CD8-positive, alpha-beta memory T cell (primary cell): ENCODE measurements around the gene RTN4RL1. TPM values are rescaled to one million over a fixed set of nuclear protein-coding genes. Genes with fewer than 3 reads are reported as not detected.

Experiments
- CTCF ChIA-PET: fragments of 350-600 bp; sonication (Branson Sonifier 250); formaldehyde crosslinking; loops from one replicate; lab custom pipeline; 2021; ENCODE audit warnings: antibody characterized with exemption; lab: Charles Lee
- POLR2A ChIA-PET: fragments of 350-600 bp; sonication (Branson Sonifier 250); formaldehyde crosslinking; loops from one replicate; lab custom pipeline; 2021; ENCODE audit warnings: antibody characterized with exemption; lab: Charles Lee
- DNase-seq, 5 donors: peaks; one replicate each; pipeline versions ENCODE4 v3.0.0 to v3.0.0-alpha.2; 2020 to 2022; ENCODE audit warnings: mixed read lengths in 1 of 5
- H3K27ac ChIP-seq: one replicate; pipeline ENCODE4 v1.7.0; 2013; ENCODE audit warnings: low read depth, mild to moderate bottlenecking, low read length, moderate library complexity
- H3K27me3 ChIP-seq: 2 replicates; pipeline ENCODE4 v1.7.0; 2013; ENCODE audit warnings: low read length, mild to moderate bottlenecking; ENCODE audit not compliant: insufficient read depth, poor library complexity, severe bottlenecking
- H3K36me3 ChIP-seq: 2 replicates; pipeline ENCODE4 v1.7.0; 2013; ENCODE audit warnings: mild to moderate bottlenecking, low read length, moderate library complexity; ENCODE audit not compliant: insufficient read depth
- H3K4me1 ChIP-seq: 2 replicates; pipeline ENCODE4 v1.7.0; 2013; ENCODE audit warnings: mild to moderate bottlenecking, low read length, moderate library complexity; ENCODE audit not compliant: insufficient read depth
- H3K4me3 ChIP-seq: 2 replicates; pipeline ENCODE4 v1.7.0; 2013; ENCODE audit warnings: mild to moderate bottlenecking, low read length
- H3K9me3 ChIP-seq: 2 replicates; pipeline ENCODE4 v1.7.0; 2013; ENCODE audit warnings: mild to moderate bottlenecking, low read length
- H3K27ac Mint-ChIP-seq, 8 donors: one replicate each; pipeline ENCODE4 v1.8.0; 2020 to 2021; ENCODE audit warnings: mixed read lengths in 8 of 8, mild to moderate bottlenecking in 6 of 8, inconsistent platforms in 3 of 8, moderate library complexity in 3 of 8
- H3K27me3 Mint-ChIP-seq, 2 donors: one replicate each; pipeline ENCODE4 v1.8.0; 2020 to 2021; ENCODE audit warnings: mixed read lengths in 2 of 2, mild to moderate bottlenecking in 1 of 2, moderate library complexity in 1 of 2
- H3K36me3 Mint-ChIP-seq, 3 donors: one replicate each; pipeline ENCODE4 v1.8.0; 2020 to 2021; ENCODE audit warnings: mixed read lengths in 3 of 3, inconsistent platforms in 1 of 3, mild to moderate bottlenecking in 1 of 3
- H3K4me1 Mint-ChIP-seq, 3 donors: one replicate each; pipeline ENCODE4 v1.8.0; 2020 to 2021; ENCODE audit warnings: mixed read lengths in 3 of 3, inconsistent platforms in 1 of 3, mild to moderate bottlenecking in 1 of 3
- H3K4me3 Mint-ChIP-seq, 7 donors: one replicate each; pipeline ENCODE4 v1.8.0; 2020 to 2021; ENCODE audit warnings: mixed read lengths in 7 of 7, mild to moderate bottlenecking in 6 of 7, moderate library complexity in 4 of 7, inconsistent platforms in 2 of 7
- H3K9me3 Mint-ChIP-seq, 5 donors: one replicate each; pipeline ENCODE4 v1.8.0; 2020 to 2022; ENCODE audit warnings: mixed read lengths in 5 of 5, mild to moderate bottlenecking in 3 of 5, moderate library complexity in 2 of 5, inconsistent platforms in 1 of 5
- polyA plus RNA-seq: library from polyadenylated mRNA; unstranded; fragments of 300-500 nt; fragmentation: Illumina TruSeq; gene quantifications from one replicate; pipeline ENCODE4 v1.2.3, GENCODE V29; 2021
- total RNA-seq, 2 experiments: library from RNA; stranded (reverse); gene quantifications; one replicate each; pipeline ENCODE4 v1.2.3, GENCODE V29; 2021

Gene RTN4RL1
- total and polyA plus RNA-seq, 3 experiments from 2014 or later = 0.32 to 1.2 (median 1.0) TPM

DNA sequence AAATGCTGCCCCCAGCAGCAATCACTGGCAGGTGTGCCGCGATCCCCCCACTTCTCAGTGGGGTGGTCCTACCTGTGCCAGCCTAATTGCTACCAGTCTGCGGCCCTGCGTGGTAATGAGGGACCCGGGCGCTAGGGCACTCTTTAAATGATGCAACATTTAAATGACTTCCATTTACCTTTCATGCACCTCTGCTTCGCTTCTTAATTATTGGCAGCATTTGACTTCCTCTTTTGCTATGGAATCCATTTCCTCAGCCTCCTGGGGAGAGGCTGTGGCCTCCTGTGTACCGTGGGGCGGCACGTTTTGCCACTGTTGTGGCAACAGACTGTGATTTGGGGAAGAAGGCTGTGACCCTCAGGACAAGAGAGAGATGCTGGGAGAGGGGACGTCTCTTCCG lies 109.2 kb downstream of the RTN4RL1 start:
- H3K4me1 ChIP-seq = no peaks in the 10 kb centered on the region
- peaks cover 5% of the 10 kb centered on the region for H3K27me3 ChIP-seq
- H3K36me3 Mint-ChIP-seq = no peaks in the 10 kb centered on the region
- no peak overlapping the region for H3K4me3 Mint-ChIP-seq
- ChIA-PET POLR2A (no interaction called here), CTCF (no interaction called here)
- peak overlapping the region in 1 of 8 donors; percentile 34 for H3K27ac Mint-ChIP-seq
- no peaks in the 10 kb centered on the region for H3K9me3 Mint-ChIP-seq
- no peaks in the 10 kb centered on the region for H3K4me1 Mint-ChIP-seq
- H3K9me3 ChIP-seq = no peaks in the 10 kb centered on the region
- H3K4me3 ChIP-seq = no peak overlapping the region
- DNase-seq = no peak
- H3K27me3 Mint-ChIP-seq = peaks cover 16 to 28% of the 10 kb centered on the region in 2 donors
- H3K27ac ChIP-seq = no peak overlapping the region
- no peaks in the 10 kb centered on the region for H3K36me3 ChIP-seq

DNA sequence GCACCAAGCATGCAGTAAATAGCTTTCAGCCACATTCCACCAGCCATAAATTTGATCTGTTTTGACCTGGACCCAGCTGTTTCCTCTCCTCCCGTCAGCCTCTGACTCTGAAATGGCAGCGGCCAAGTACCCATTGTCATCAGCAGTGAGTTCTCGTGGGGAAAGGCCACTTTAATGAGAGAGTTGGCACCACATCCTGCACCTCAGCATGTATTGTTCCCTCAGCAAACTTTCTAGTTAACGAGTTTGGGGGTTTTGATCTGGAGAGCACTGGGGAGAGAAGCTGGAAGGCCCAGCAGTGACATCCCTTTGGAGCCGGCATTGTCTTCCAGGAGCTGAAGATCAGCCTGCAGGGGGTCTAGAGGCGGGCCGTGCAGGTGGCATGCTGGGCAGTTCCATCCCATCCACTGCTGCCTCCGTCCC lies 110.5 kb downstream of the RTN4RL1 start:
- Histone ChIP-seq H3K27me3 (peaks cover 12% of the 10 kb centered on the region), H3K27ac (no peak overlapping the region), H3K36me3 (no peaks in the 10 kb centered on the region), H3K4me1 (no peaks in the 10 kb centered on the region), H3K4me3 (no peak overlapping the region), H3K9me3 (no peaks in the 10 kb centered on the region)
- no peak for DNase-seq
- Mint-ChIP-seq H3K27ac (no peak overlapping the region), H3K4me1 (no peaks in the 10 kb centered on the region), H3K36me3 (no peaks in the 10 kb centered on the region), H3K4me3 (no peak overlapping the region), H3K27me3 (peaks cover 18 to 37% of the 10 kb centered on the region in 2 donors), H3K9me3 (no peaks in the 10 kb centered on the region)
- CTCF ChIA-PET = interaction anchor here (1.0 kb wide), 1 partner anchor 23 kb away, joined by 3 read pairs; no protein-coding TSS in a partner anchor
- POLR2A ChIA-PET = no interaction called here

DNA sequence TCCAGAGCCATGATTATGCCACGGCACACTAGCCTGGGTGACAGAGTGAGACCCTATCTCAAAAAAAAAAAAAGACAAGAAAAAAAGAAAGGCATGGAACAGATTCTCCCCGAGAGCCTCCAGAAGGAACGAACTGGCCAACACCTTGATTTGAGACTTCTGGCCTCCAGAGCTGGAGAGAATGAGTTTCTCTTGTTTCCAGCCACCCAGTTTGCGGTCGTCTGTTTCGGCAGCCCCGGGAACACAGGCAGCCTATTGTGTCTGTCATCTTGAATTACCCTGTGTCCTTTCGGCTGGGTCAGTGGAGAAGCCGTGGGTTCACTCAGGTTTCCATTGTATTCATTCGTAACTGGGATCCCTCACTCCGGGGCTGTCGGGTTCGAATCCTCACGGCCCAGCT lies 111.4 kb downstream of the RTN4RL1 start:
- no peak for DNase-seq
- CTCF ChIA-PET = interaction anchor here (1.0 kb wide), 1 partner anchor 22 kb away, joined by 3 read pairs; no protein-coding TSS in a partner anchor
- POLR2A ChIA-PET = no interaction called here
- H3K27me3 ChIP-seq = peaks cover 15% of the 10 kb centered on the region
- H3K4me3 ChIP-seq = no peak overlapping the region
- Mint-ChIP-seq H3K27ac (no peak overlapping the region), H3K27me3 (peaks cover 28 to 47% of the 10 kb centered on the region in 2 donors), H3K4me3 (no peak overlapping the region), H3K4me1 (peaks cover 2 to 6% (median 5%) of the 10 kb centered on the region in 3 donors), H3K9me3 (no peaks in the 10 kb centered on the region), H3K36me3 (no peaks in the 10 kb centered on the region)
- H3K9me3 ChIP-seq = no peaks in the 10 kb centered on the region
- peaks cover 3% of the 10 kb centered on the region for H3K4me1 ChIP-seq
- no peak overlapping the region for H3K27ac ChIP-seq
- H3K36me3 ChIP-seq = no peaks in the 10 kb centered on the region

DNA sequence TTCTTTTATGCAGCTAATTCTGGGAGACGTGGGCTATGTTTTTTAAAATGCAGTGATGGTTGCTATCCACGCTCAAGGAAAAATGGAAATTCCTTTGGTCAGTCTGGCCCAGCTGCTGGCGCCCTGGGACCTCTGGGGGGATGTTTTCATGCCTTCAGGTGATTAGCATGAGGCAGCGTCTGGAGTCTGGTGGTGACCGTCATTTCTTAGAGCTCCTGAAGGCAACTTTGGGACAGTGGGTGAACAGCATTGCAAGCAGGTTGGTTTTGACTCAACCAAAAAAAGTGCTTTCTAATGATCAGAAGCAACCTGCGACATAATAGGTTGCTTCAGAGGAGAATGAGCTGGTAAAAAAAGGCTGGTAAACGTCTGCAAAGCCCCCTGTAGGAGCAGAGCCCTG lies 113.0 kb downstream of the RTN4RL1 start:
- Histone ChIP-seq H3K27me3 (peaks cover 28% of the 10 kb centered on the region), H3K27ac (no peak overlapping the region), H3K4me3 (no peak overlapping the region), H3K36me3 (no peaks in the 10 kb centered on the region), H3K9me3 (no peaks in the 10 kb centered on the region), H3K4me1 (peaks cover 9% of the 10 kb centered on the region)
- Mint-ChIP-seq H3K27ac (no peak overlapping the region), H3K4me3 (no peak overlapping the region), H3K27me3 (peaks cover 32 to 62% of the 10 kb centered on the region in 2 donors), H3K4me1 (peaks cover 4 to 10% (median 6%) of the 10 kb centered on the region in 3 donors), H3K36me3 (no peaks in the 10 kb centered on the region), H3K9me3 (no peaks in the 10 kb centered on the region)
- DNase-seq = no peak
- POLR2A ChIA-PET = no interaction called here
- CTCF ChIA-PET = no interaction called here

DNA sequence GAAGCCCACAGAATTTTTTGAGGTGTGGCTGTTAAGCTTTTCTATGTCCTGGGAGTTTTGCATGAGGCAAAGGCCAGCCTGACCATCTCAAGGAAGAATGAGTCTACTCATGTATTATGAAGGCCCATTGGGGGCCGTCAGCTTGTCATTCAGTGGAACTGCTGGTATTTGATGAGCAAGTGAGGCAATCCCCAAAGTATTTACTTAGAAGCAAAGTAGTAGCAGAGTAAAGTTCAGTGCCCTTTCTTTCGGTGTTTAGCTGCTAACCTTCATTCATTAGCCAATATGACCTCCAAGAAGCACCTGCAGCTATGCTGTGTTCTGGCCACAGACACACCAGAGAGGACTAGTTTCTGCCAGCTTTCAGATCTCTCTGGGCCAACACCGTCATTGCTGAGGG lies 115.1 kb downstream of the RTN4RL1 start:
- Histone ChIP-seq H3K4me1 (peaks cover 9% of the 10 kb centered on the region), H3K27me3 (peaks cover 33% of the 10 kb centered on the region), H3K36me3 (no peaks in the 10 kb centered on the region), H3K4me3 (no peak overlapping the region), H3K27ac (no peak overlapping the region), H3K9me3 (no peaks in the 10 kb centered on the region)
- H3K27ac Mint-ChIP-seq = no peak overlapping the region
- CTCF ChIA-PET = interaction anchor here (2.2 kb wide), 1 partner anchor 9 kb away, joined by 6 read pairs; no protein-coding TSS in a partner anchor
- H3K27me3 Mint-ChIP-seq = peaks cover 35 to 74% of the 10 kb centered on the region in 2 donors
- POLR2A ChIA-PET = no interaction called here
- no peaks in the 10 kb centered on the region for H3K9me3 Mint-ChIP-seq
- no peak overlapping the region for H3K4me3 Mint-ChIP-seq
- H3K4me1 Mint-ChIP-seq = peaks cover 4 to 14% (median 6%) of the 10 kb centered on the region in 3 donors
- H3K36me3 Mint-ChIP-seq = no peaks in the 10 kb centered on the region
- DNase-seq = no peak

DNA sequence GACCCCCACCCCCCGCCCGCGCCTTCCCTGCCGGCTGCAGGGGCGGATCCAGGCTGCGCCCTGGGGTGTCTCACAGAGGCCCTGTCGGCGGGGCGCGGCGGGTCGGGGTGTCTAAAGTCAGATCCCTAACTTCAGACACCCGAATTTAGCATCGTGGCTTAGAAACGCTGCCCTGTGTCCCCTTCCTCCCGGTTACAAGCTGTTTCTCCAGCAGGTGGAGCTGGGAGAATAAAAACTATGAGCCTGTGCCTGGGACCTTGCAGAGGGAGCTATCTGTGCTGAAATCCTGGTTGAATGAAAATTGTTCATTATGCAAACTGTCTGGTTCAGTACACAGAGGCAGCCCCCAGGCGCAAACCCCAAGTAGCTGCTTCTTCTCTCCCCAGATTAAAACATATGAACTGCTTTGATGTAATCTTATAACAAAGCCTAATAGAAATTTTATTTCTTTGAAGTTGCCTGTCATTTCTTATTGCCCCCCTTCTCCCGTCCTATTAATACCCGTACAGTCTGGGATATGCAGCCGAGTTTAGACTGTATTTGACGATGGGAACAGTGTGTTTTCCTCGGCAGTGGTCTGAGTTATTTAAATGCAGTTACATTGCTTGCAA lies 116.3 kb downstream of the RTN4RL1 start:
- H3K27ac Mint-ChIP-seq = no peak overlapping the region
- H3K4me1 ChIP-seq = peaks cover 9% of the 10 kb centered on the region
- no peak overlapping the region for H3K27ac ChIP-seq
- H3K4me3 ChIP-seq = peak overlapping the region; percentile 24
- H3K36me3 Mint-ChIP-seq = no peaks in the 10 kb centered on the region
- H3K27me3 ChIP-seq = peaks cover 33% of the 10 kb centered on the region
- CTCF ChIA-PET = interaction anchor here (2.2 kb wide), 1 partner anchor 10 kb away, joined by 6 read pairs; no protein-coding TSS in a partner anchor
- H3K9me3 Mint-ChIP-seq = no peaks in the 10 kb centered on the region
- DNase-seq = peak in 2 of 5 donors; percentile 5 to 34
- peak overlapping the region; percentile 5 to 61 (median 28) for H3K4me3 Mint-ChIP-seq
- POLR2A ChIA-PET = no interaction called here
- H3K4me1 Mint-ChIP-seq = peaks cover 4 to 14% (median 6%) of the 10 kb centered on the region in 3 donors
- H3K36me3 ChIP-seq = no peaks in the 10 kb centered on the region
- H3K27me3 Mint-ChIP-seq = peaks cover 32 to 73% of the 10 kb centered on the region in 2 donors
- no peaks in the 10 kb centered on the region for H3K9me3 ChIP-seq

DNA sequence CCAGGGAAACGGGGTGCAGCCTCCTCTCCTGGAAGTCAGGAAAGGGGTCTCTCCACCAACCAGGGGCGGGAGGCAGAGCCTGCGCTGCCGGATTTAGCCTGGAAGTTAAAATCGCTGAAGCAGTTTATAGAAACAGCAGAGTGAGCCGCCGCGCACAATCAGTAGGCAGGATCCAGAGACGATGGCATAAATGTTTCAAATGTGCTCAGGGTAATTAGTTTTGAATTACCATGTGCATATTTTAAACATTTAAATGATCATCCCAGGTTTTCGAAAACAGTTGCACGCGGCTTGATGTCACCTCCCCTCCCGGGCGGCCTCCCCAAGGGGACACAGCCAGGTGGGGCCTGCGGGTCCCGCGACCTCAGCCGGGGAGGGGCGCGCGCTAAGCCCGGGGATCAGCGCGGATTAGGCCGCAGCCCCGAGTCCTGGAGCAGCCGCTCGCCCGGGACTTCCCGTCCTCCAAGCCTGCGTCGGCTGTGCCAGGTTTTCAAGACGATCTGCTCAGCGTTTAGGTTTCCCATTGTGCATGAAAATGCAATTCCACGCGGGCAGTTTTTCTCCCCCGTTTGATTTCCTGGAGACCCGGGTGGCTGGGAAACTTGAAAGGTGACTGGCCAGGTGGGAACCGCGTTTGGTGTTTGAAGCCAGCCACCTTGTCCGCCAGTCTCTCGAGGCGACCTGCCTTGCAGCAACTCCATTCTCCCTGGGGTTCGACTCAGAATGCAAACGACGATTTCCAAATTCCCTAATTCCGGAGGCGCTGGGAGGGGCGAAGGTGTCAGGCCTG lies 117.0 kb downstream of the RTN4RL1 start:
- DNase-seq = peak in 1 of 5 donors; percentile 14
- H3K4me3 ChIP-seq = peak overlapping the region; percentile 24
- peaks cover 33% of the 10 kb centered on the region for H3K27me3 ChIP-seq
- Mint-ChIP-seq H3K9me3 (no peaks in the 10 kb centered on the region), H3K4me1 (peaks cover 4 to 14% (median 6%) of the 10 kb centered on the region in 3 donors), H3K27ac (no peak overlapping the region), H3K4me3 (peak overlapping the region in 5 of 7 donors; percentile 16 to 54 (median 28)), H3K36me3 (no peaks in the 10 kb centered on the region), H3K27me3 (peaks cover 30 to 70% of the 10 kb centered on the region in 2 donors)
- peaks cover 9% of the 10 kb centered on the region for H3K4me1 ChIP-seq
- no peak overlapping the region for H3K27ac ChIP-seq
- H3K9me3 ChIP-seq = no peaks in the 10 kb centered on the region
- POLR2A ChIA-PET = no interaction called here
- H3K36me3 ChIP-seq = no peaks in the 10 kb centered on the region
- CTCF ChIA-PET = interaction anchor here (2.2 kb wide), 1 partner anchor 11 kb away, joined by 6 read pairs; no protein-coding TSS in a partner anchor

DNA sequence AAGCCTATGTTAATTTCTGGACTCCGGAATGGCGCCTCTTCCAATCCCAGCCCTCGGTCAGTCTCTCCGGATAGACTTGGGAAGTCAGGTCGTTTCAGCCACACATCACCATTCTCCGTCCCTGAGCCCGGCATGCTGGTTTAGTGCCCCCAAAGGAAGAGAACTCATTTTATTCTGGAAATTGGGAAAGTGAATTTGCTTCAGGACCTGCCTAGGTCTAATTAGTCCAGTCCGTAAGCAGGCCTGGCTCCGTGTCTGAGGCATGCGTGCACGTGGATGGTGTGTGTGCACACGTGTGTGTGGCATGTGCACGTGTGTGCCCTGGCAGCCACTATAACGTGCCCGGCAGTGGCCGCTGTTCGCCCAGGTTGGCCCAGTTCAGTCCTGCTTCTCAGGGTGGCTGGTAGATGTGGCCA lies 117.9 kb downstream of the RTN4RL1 start:
- peaks cover 30% of the 10 kb centered on the region for H3K27me3 ChIP-seq
- Mint-ChIP-seq H3K4me3 (no peak overlapping the region), H3K27me3 (peaks cover 29 to 65% of the 10 kb centered on the region in 2 donors), H3K4me1 (peaks cover 4 to 14% (median 6%) of the 10 kb centered on the region in 3 donors), H3K9me3 (no peaks in the 10 kb centered on the region), H3K36me3 (no peaks in the 10 kb centered on the region), H3K27ac (peak overlapping the region in 1 of 8 donors; percentile 47)
- no peaks in the 10 kb centered on the region for H3K9me3 ChIP-seq
- H3K4me3 ChIP-seq = no peak overlapping the region
- H3K27ac ChIP-seq = no peak overlapping the region
- ChIA-PET POLR2A (no interaction called here), CTCF (no interaction called here)
- no peaks in the 10 kb centered on the region for H3K36me3 ChIP-seq
- no peak for DNase-seq
- peaks cover 9% of the 10 kb centered on the region for H3K4me1 ChIP-seq
